Tibial nerve (tissue), 3 donors: ENCODE results near the gene HRH3.

ENCODE experiments used
- CTCF ChIP-seq, 5 experiments: fragments of 200-600 bp in 3 of 5; fragments of 450-650 bp in 2 of 5; sonication (generic) in 3 of 5; IDR thresholded peaks; one replicate each; pipeline ENCODE4 v1.5.1; 2016 to 2019; ENCODE audit warnings: antibody characterized with exemption in 5 of 5, mild to moderate bottlenecking in 3 of 5, moderate library complexity in 2 of 5
- POLR2A ChIP-seq, 2 donors: fragments of 450-650 bp; IDR thresholded peaks; one replicate each; pipeline ENCODE4 v1.6.1; 2017; ENCODE audit warnings: antibody characterized with exemption in 2 of 2, mild to moderate bottlenecking in 2 of 2, moderate library complexity in 2 of 2

- TF ChIP-seq POLR2A (IDR thresholded peaks at IDR 0.05) = no peak
- no peak for TF ChIP-seq CTCF (IDR thresholded peaks at IDR 0.05)
Observed at GRCh38 chr20:62268228-62268900, 48.3 kb upstream of the HRH3 start.
